Gastroesophageal sphincter (tissue), 4 donors: ENCODE results near the gene C19orf44. TPM values are rescaled to one million over a fixed set of nuclear protein-coding genes. Genes with fewer than 3 reads are reported as not detected.

Experiments used
- ATAC-seq: fragments of 150-250 bp; one replicate; pipeline ENCODE4 v1.9.1; 2016; ENCODE audit warnings: mild to moderate bottlenecking, moderate library complexity
- H3K27ac ChIP-seq, 4 donors: fragments of 200-600 bp; sonication (generic) in 3 of 4; 1 replicate in 3 of 4; 2 replicates in 1 of 4; pipeline ENCODE4 v1.5.1; 2016 to 2019
- H3K27me3 ChIP-seq: fragments of 200-600 bp; sonication (generic); one replicate; pipeline ENCODE4 v1.5.1; 2019
- H3K36me3 ChIP-seq, 2 donors: fragments of 200-600 bp; sonication (generic); one replicate each; pipeline ENCODE4 v1.5.1; 2019; ENCODE audit warnings: control low read depth in 1 of 2
- H3K4me1 ChIP-seq, 3 donors: fragments of 200-600 bp; sonication (generic); 1 replicate in 2 of 3; 2 replicates in 1 of 3; pipeline ENCODE4 v1.5.1; 2016 to 2019; ENCODE audit warnings: control low read depth in 2 of 3
- H3K4me3 ChIP-seq, 2 donors: fragments of 200-600 bp; sonication (generic); one replicate each; pipeline ENCODE4 v1.5.1; 2019; ENCODE audit warnings: mild to moderate bottlenecking in 1 of 2, moderate library complexity in 1 of 2
- H3K9me3 ChIP-seq, 3 donors: fragments of 200-600 bp; sonication (generic); one replicate each; pipeline ENCODE4 v1.5.1; 2017 to 2019; ENCODE audit warnings: control low read depth in 2 of 3
- EP300 ChIP-seq: sonication (generic); formaldehyde crosslinking; IDR thresholded peaks from one replicate; pipeline ENCODE4 v1.6.1; 2017; ENCODE audit warnings: antibody characterized with exemption, mild to moderate bottlenecking
- POLR2A ChIP-seq, 2 donors: fragments of 450-650 bp; IDR thresholded peaks; one replicate each; pipeline ENCODE4 v1.6.1; 2017; ENCODE audit warnings: antibody characterized with exemption in 2 of 2, mild to moderate bottlenecking in 2 of 2, moderate library complexity in 1 of 2
- POLR2AphosphoS5 ChIP-seq: sonication (generic); formaldehyde crosslinking; IDR thresholded peaks from one replicate; pipeline ENCODE4 v1.6.1; 2017; ENCODE audit warnings: antibody characterized with exemption
- whole genome bisulfite sequencing, 2 donors: methylation state at CpG; one replicate each; pipeline ENCODE4 v1.1.5; 2018; ENCODE audit warnings: low coverage in 1 of 2; 5-methylcytosine and 5-hydroxymethylcytosine counted together
- total RNA-seq, 4 donors: library from RNA; depleted of rRNA; stranded (reverse); fragments of >200 nt; gene quantifications; one replicate each; pipeline ENCODE4 v1.1.0, GENCODE V29; 2016
- TF ChIP-seq, protein P1 (sequence below), 4 experiments: fragments of 200-600 bp in 2 of 4; fragments of 450-650 bp in 2 of 4; sonication (generic) in 1 of 4; IDR thresholded peaks; one replicate each; pipeline ENCODE4 v1.5.1; 2017 to 2019; ENCODE audit warnings: antibody characterized with exemption in 4 of 4, mild to moderate bottlenecking in 2 of 4, moderate library complexity in 2 of 4

The C19orf44 gene
- total RNA-seq, 4 donors from 2014 or later = 8.1 to 12.3 (median 11.9) TPM

DNA sequence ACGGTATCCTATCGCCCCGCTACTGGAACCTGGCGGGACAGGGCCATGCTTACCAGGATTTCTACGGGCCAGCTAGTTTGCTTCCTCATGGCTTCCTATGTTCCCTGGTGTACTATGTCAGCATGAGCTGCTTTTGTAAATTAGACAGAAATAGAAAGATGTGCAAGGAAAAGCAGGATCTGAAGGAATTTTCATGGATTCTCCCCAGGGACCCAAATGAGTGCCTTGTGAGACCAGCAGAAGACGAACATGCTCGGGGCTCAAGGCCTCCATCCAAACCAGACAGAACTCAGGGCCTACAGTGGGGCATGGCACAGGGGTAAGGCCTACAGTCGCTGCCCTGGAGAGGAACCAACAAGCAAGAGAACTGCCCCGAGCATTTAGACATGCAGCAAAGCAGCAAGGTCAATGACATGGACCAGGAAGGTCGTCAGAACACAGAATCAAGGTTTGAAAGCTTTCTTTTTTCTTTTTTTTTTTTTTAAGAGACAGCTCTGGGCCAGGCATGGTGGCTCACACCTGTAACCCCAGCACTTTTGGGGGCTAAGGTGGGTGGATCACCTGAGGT lies 41.8 kb upstream of the C19orf44 start:
- Histone ChIP-seq H3K9me3 (no peaks in the 10 kb centered on the region), H3K27ac (peak overlapping the region in 3 of 4 donors; percentile 8 to 48 (median 16)), H3K27me3 (no peaks in the 10 kb centered on the region), H3K4me1 (peaks cover 0 to 52% (median 22%) of the 10 kb centered on the region in 3 donors), H3K36me3 (no peaks in the 10 kb centered on the region), H3K4me3 (no peak overlapping the region)
- no peak for TF ChIP-seq POLR2AphosphoS5
- no peak for ATAC-seq
- 73% methylated on average over 5 to 10 of the region's 10 CpGs for WGBS, 2 donors

DNA sequence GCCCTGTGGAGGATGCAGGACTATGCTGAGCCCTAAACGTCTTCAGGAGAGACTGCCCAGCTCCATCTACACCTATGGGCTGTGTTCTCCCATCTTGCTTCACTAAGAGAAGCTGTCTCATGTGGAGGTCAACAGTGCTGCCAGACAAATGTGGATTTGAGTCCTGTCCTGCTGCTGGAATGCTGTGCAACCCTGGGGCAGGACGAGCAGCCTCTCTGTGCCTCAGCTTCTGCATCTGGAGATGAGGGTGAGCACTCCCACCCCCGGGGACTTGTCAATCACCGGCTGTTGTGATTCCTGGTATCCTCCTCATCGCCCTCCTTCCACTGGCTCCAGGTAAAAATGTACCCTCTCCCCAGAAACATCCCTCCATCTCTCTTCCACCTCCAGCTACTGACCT lies 40.7 kb upstream of the C19orf44 start:
- no peaks in the 10 kb centered on the region for H3K9me3 ChIP-seq
- no peaks in the 10 kb centered on the region for H3K27me3 ChIP-seq
- ATAC-seq = no peak
- TF ChIP-seq, protein P1, sequence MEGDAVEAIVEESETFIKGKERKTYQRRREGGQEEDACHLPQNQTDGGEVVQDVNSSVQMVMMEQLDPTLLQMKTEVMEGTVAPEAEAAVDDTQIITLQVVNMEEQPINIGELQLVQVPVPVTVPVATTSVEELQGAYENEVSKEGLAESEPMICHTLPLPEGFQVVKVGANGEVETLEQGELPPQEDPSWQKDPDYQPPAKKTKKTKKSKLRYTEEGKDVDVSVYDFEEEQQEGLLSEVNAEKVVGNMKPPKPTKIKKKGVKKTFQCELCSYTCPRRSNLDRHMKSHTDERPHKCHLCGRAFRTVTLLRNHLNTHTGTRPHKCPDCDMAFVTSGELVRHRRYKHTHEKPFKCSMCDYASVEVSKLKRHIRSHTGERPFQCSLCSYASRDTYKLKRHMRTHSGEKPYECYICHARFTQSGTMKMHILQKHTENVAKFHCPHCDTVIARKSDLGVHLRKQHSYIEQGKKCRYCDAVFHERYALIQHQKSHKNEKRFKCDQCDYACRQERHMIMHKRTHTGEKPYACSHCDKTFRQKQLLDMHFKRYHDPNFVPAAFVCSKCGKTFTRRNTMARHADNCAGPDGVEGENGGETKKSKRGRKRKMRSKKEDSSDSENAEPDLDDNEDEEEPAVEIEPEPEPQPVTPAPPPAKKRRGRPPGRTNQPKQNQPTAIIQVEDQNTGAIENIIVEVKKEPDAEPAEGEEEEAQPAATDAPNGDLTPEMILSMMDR (IDR thresholded peaks at IDR 0.05) = no peak
- TF ChIP-seq POLR2AphosphoS5 = no peak
- no peak for TF ChIP-seq EP300
- no peak for TF ChIP-seq POLR2A (IDR thresholded peaks at IDR 0.05)
- 86% methylated on average over 4 of the region's 5 CpGs; no CpG with 5 or more reads in 1 of the 2 donors for WGBS, 2 donors
- H3K27ac ChIP-seq = no peak overlapping the region
- no peak overlapping the region for H3K4me3 ChIP-seq
- peaks cover 0 to 52% (median 22%) of the 10 kb centered on the region in 3 donors for H3K4me1 ChIP-seq
- no peaks in the 10 kb centered on the region for H3K36me3 ChIP-seq

DNA sequence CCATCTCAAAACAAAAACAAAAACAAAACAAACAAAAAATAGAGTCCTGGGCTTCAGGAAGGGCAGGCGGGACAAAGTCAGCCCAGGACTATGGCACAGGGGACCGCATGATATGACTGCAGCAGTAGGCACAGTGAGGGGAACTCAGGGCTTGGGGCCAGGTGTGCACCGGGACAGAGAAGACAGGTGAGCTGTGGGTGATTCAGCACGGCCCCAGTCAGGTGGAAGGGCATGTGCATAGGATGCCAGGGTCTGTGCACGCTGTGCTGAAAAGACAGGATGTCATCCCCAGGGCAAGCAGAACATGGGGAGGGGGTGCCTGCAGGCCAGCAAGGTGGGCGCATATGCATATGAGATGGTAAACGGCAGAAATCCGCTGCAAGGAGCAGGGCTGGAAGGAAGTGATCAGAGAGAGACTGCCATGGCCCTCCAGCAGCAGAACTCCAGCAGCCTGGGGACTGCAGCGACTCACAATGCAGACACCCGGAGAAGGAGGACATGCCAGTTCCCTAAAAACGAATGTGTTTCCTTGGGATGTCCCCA lies 39.5 kb upstream of the C19orf44 start:
- Histone ChIP-seq H3K36me3 (no peaks in the 10 kb centered on the region), H3K9me3 (no peaks in the 10 kb centered on the region), H3K4me3 (no peak overlapping the region), H3K4me1 (peaks cover 0 to 57% (median 22%) of the 10 kb centered on the region in 3 donors), H3K27me3 (no peaks in the 10 kb centered on the region), H3K27ac (peak overlapping the region in 3 of 4 donors; percentile 55 to 66 (median 60))
- WGBS, 2 donors = 53 to 76% methylated on average over 5 to 10 of the region's 11 CpGs
- ATAC-seq = peak; percentile 3
- TF ChIP-seq, protein P1 (IDR thresholded peaks at IDR 0.05) = no peak
- TF ChIP-seq EP300 = no peak
- TF ChIP-seq POLR2AphosphoS5 = no peak
- no peak for TF ChIP-seq POLR2A (IDR thresholded peaks at IDR 0.05)

DNA sequence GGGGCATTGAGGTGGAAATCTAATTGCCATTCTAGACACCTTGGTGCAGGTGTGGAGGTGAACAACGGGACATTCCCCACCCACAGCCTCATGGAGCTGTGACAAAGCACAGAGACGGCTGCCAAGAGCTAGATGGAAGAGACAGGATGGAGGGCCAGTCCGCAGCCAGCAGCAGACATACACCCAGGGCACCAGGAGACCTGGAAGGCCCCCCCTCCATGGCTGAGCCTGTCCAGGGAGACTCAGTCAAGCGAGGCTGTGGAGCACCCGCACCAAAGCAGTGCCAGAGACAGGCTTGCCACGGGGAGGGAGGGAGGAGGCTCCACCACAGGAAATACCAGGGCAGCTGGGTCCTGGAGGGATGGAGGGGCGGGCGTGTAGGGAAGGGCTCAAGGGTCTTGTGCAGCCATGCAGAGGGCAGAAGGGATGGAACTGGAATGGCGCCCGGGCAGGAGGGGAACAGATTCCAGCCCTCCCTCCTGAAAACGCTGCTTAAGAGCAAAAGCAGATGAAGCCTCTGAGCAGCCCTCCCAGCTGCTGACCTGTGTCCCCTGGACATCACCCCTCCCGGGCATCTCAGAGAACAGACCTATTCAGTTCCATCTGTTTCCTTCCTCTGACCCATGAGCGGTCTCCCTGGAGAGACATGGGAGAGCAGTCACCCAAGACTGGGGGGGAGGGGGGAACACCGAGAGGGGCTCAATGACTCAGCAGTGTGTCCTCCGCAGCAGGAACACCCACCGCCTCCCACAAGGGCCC lies 38.8 kb upstream of the C19orf44 start:
- Histone ChIP-seq H3K9me3 (no peaks in the 10 kb centered on the region), H3K4me1 (peaks cover 0 to 64% (median 22%) of the 10 kb centered on the region in 3 donors), H3K27me3 (no peaks in the 10 kb centered on the region), H3K27ac (peak overlapping the region in 3 of 4 donors; percentile 55 to 66 (median 60)), H3K4me3 (peak overlapping the region in 1 of 2 donors; percentile 17), H3K36me3 (no peaks in the 10 kb centered on the region)
- TF ChIP-seq, protein P1 (IDR thresholded peaks at IDR 0.05) = no peak
- TF ChIP-seq POLR2AphosphoS5 (no peak), POLR2A (IDR thresholded peaks at IDR 0.05) (no peak), EP300 (no peak)
- peak; percentile 67 for ATAC-seq
- 2% methylated on average over 8 of the region's 16 CpGs; no CpG with 5 or more reads in 1 of the 2 donors for WGBS, 2 donors

DNA sequence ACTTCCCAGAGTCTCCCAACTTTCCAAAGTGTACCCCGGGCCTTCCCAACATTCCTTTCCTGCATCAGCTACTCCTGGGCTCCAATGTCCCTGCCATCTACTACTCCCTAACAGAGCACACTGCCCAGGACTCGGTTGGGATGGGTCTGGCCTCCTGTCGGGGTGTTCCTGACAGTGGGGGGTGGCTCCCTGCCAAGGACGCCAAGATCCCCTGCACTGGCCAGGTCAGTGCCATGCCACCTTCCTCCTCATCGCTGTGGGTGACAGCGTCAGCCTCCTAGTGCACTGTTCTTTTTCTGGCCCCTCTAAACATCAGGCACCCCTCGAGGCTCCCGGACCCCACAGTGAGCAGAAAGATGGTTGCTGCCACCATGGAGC lies 38.3 kb upstream of the C19orf44 start:
- H3K4me1 ChIP-seq = peaks cover 0 to 69% (median 22%) of the 10 kb centered on the region in 3 donors

More for the DNA sequence above, 38.3 kb upstream of the C19orf44 start:
- Histone ChIP-seq H3K4me3 (no peak overlapping the region), H3K27ac (peak overlapping the region in 3 of 4 donors; percentile 55 to 66 (median 60)), H3K27me3 (no peaks in the 10 kb centered on the region), H3K9me3 (no peaks in the 10 kb centered on the region), H3K36me3 (no peaks in the 10 kb centered on the region)
- no peak for TF ChIP-seq POLR2AphosphoS5
- 0 to 20% methylated on average over 1 to 3 of the region's 8 CpGs for WGBS, 2 donors
- ATAC-seq = no peak
